SU-DHL-6 (cell line): Measurements from ENCODE around the gene FARS2.

Source experiments
- CTCF ChIP-seq: fragments of 200-600 bp; sonication (generic); IDR thresholded peaks from one replicate; pipeline ENCODE4 v1.5.1; 2017; ENCODE audit warnings: antibody characterized with exemption, mild to moderate bottlenecking, low read length, moderate library complexity; ENCODE audit not compliant: insufficient read depth, poor library complexity, severe bottlenecking
- EZH2phosphoT487 ChIP-seq: fragments of 200-600 bp; sonication (generic), shearing (Covaris generic); conservative IDR thresholded peaks from 2 replicates; pipeline ENCODE4 v1.6.1; 2018; ENCODE audit warnings: mild to moderate bottlenecking, antibody characterized with exemption, low read length, moderate library complexity, mixed read lengths

GRCh38 chr6:5516036-5516435 is 254.7 kb downstream of the FARS2 start:
- TF ChIP-seq CTCF (no peak), EZH2phosphoT487 (no peak)
